NCI-H526 treated with DMSO at 0.1 percent for 48 hours (cell line): ENCODE measurements around the gene ADGRG1.
"Not testable (repeated sequence)": the region's sequence is repeated elsewhere in the genome, so short reads cannot be mapped to it uniquely, and the experiment has no call there.

Source experiments
- DNase-seq: peaks from one replicate; lab custom pipeline; 2025; lab: John Stamatoyannopoulos, UW

ADGRG1 gene

GRCh38 chr16:57628008-57628781 is at the start of gene ADGRG1:
Gene ADGRG1 (plus strand): TSS chr16:57628630. CDS start chr16:57650288, 21,658 bp downstream.
- no peak for DNase-seq

- no peak for DNase-seq
These were observed 49.1 kb upstream of the ADGRG1 start for GRCh38 chr16:57579361-57579665.

GRCh38 chr16:57585051-57585687 is 43.3 kb upstream of the ADGRG1 start:
- no peak for DNase-seq

GRCh38 chr16:57588831-57589230 is 39.6 kb upstream of the ADGRG1 start:
- no peak for DNase-seq

- DNase-seq: no peak
These were observed 39.1 kb upstream of the ADGRG1 start for GRCh38 chr16:57589374-57589773.

GRCh38 chr16:57590654-57591085 is 37.8 kb upstream of the ADGRG1 start:
- DNase-seq: no peak

GRCh38 chr16:57591086-57591869 is 37.2 kb upstream of the ADGRG1 start:
- DNase-seq: peak; percentile 25

GRCh38 chr16:57591870-57592485 is 36.5 kb upstream of the ADGRG1 start:
- DNase-seq: no peak

GRCh38 chr16:57592591-57593003 is 35.8 kb upstream of the ADGRG1 start:
- DNase-seq: no peak

- no peak for DNase-seq
These were observed 35.4 kb upstream of the ADGRG1 start for GRCh38 chr16:57593021-57593420.

- no peak for DNase-seq
These were observed 34.4 kb upstream of the ADGRG1 start for GRCh38 chr16:57593990-57594389.

- no peak for DNase-seq
These were observed 33.8 kb upstream of the ADGRG1 start for GRCh38 chr16:57594531-57595031.

GRCh38 chr16:57596234-57596633 is 32.2 kb upstream of the ADGRG1 start:
- DNase-seq: not testable (repeated sequence)

GRCh38 chr16:57598437-57598836 is 30.0 kb upstream of the ADGRG1 start:
- DNase-seq: no peak

- no peak for DNase-seq
These were observed 28.2 kb upstream of the ADGRG1 start for GRCh38 chr16:57600048-57600835.

- DNase-seq: no peak
These were observed 27.4 kb upstream of the ADGRG1 start for GRCh38 chr16:57600952-57601580.

- DNase-seq: no peak
These were observed 26.5 kb upstream of the ADGRG1 start for GRCh38 chr16:57601801-57602478.

- no peak for DNase-seq
These were observed 25.1 kb upstream of the ADGRG1 start for GRCh38 chr16:57603115-57604024.

GRCh38 chr16:57604177-57604576 is 24.3 kb upstream of the ADGRG1 start:
- no peak for DNase-seq
